Measurements from ENCODE around the gene AOPEP.

Gene AOPEP

DNA sequence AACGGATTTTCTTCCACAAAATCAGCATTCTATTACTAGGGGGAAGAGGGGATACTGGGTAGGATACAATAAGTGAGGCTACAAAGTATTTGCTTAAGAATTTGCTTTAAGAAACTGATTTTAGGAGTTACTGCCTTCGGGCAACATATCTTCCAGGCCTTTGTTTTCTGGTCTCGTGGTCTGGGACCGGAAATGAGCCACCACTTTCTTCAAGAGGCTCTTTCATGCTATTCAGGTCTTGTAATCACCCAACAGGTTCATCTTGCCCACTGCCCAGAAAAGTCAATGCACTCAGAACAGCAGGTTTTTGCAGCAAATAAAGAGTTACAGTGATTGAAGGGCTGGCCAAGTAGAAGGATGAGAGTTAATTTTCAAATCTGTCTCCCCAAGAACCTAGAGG, 6.6 kb upstream of the AOPEP start:
- DNase-seq, result no peak

- no peak for DNase-seq
Measured at GRCh38 chr9:94720846-94721549, 5.5 kb upstream of the AOPEP start.

GRCh38 chr9:94721754-94722153, 4.7 kb upstream of the AOPEP start:
- no peak for DNase-seq

GRCh38 chr9:94725293-94725692, 1.2 kb upstream of the AOPEP start:
- no peak for DNase-seq

DNA sequence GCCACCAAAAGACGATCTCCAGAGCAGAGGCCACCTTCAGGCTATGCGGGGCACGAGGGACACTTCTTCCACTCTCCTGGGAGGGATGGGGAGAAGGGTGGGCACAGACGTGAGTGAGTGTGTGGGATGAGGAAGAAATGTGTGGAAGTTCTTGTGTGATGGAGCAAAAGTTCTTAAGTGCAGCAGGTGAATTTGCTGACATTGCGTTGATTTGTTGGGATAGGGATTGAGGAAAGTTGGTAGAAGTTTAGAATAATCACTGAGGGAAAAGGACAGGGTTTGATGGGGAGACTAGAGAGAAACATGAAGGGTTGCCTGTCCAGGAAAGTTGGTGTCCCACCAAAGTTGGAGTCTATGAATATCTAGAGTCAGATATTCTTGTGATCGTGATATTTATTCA, 2.2 kb downstream of the AOPEP start:
- no peak for DNase-seq

GRCh38 chr9:94729199-94729598, 2.7 kb downstream of the AOPEP start:
- no peak for DNase-seq

DNA sequence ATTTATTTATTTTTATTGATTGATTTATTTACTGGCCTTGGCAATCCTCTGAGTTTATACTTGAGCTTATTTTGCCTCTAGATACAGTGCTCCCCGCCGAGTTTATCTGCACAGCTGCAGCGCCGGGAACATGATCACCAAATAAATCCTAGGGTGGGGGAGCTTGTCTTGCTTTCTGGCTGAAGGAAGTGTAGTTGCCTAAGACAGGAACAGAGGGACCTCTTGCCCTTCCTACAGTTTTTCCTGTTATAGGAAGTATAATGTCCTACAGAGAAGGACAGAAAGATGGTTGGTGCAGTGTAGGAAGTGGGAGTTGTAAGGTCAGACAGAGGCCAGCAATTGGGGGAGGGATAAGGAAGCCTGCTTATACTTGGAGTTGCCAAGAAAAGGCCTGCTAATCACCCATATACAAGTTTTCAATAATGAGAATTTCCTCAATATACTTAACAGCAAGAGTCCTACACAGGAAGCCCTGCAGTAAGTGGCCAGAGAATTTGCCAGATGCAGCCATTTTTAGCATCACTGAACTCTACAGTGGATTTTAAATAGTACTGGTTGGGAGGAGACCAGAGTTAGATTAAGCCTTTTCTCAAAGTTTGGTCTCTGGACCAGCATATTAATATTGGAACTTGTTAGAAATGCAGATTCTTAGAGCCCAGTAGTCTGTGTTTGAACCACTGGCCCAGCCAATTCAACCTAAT, 7.7 kb downstream of the AOPEP start:
- peak; percentile 7 for DNase-seq

- DNase-seq, result no peak
Measured at GRCh38 chr9:94736759-94737158, 10.3 kb downstream of the AOPEP start.

GRCh38 chr9:94740145-94740840, 13.8 kb downstream of the AOPEP start:
- no peak for DNase-seq

DNA sequence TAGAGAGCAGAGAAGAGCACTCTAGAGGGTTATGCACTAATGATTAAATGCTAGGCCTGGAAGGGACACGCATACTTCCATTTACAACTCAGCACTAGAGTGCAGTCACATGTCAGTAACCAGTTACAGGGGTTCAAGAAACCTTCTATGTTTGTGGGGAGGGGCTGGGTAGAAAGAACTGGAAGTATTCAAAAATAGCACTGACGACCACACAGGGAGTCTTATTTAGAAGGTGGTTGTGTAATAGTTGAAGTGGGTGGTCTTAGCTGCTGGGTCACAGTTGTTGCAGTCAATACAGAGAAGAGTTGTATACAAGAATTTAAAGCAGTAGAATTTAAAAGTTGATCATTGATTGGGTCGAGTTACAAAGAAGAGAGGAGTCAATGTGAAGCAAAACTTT, 15.4 kb downstream of the AOPEP start:
- no peak for DNase-seq

DNA sequence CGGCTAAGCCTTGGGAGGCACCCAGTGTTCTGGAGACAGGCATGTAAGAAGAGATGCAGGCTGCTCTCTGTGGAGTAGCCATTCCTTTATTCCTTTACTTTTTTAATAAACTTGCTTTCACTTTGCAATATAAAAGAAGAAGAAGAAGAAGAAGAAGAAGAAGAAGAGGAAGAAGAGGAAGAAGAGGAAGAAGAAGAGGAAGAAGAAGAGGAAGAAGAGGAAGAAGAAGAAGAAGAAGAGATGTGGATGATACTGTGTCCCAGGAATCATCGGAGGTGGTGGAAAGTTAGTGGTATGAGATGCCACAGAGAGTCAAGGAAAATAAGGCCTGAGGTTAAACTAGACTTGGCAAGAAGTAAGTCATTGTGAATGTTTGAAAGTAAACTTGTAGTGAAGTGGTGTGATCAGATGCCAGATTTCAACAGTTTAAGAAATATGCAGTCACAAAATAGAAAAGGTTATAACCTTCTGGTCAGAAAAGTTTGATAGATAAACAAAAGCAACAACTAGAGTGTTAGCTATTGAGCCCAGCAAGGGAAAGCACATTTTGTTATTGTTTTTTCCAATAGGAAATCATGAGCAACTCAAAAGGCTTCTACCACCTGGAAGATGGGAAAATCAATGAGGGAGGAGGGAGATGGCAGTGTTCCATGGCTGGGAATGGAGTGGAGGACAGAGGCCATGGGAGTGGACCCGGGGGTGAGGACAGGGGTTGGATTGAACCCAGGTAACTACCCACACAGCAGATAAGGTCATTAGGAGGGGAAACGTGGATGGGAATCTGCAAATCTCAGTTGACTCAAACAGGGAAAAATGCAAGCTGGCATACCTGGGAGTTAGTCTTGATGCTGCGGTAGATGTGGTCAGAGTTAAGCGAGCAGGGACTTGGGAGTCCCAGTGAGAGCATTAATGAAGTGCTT, 16.8 kb downstream of the AOPEP start:
- no peak for DNase-seq

GRCh38 chr9:94745806-94746540, 19.5 kb downstream of the AOPEP start:
- DNase-seq, result no peak

DNA sequence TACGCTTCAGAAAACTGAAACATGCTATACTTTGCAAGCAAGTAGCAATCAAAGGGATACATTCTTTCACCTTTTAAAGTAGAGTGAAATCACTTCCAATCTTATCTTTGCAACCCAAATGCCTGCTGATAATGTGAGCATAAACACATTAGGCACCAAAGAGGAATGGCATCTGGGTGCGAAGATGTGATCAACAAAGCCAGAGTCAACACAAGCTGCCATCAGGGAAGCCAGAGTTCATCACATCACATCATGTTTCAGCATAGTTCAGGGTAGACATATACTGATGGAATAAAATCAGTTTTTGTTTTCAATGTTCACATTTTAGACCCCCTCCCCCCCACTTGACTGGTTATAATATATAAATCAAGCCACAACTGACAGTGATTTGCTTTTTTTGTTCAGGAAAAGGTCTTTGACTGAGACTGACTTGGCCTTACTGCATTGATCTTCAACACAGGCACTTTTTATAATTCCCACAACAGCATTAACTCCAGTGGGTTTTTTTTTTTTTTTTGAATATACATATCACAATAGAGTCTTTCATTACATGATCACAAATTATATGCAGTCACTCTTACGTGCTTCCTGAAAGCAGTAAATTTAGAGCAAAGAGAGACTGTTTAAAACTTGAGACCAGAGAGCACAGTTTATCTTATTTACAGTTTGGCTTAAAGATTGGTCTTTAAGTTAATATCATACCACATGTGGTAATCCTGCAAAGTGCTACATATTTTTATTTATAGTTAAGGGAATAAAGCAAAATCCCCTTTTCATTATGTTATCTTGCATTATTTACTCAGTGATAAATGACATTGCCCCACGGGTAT, 20.3 kb downstream of the AOPEP start:
- DNase-seq, result no peak

- no peak for DNase-seq
Measured at GRCh38 chr9:94754976-94755475, 28.5 kb downstream of the AOPEP start.

GRCh38 chr9:94757158-94757557, 30.7 kb downstream of the AOPEP start:
- DNase-seq, result peak; percentile 89

DNA sequence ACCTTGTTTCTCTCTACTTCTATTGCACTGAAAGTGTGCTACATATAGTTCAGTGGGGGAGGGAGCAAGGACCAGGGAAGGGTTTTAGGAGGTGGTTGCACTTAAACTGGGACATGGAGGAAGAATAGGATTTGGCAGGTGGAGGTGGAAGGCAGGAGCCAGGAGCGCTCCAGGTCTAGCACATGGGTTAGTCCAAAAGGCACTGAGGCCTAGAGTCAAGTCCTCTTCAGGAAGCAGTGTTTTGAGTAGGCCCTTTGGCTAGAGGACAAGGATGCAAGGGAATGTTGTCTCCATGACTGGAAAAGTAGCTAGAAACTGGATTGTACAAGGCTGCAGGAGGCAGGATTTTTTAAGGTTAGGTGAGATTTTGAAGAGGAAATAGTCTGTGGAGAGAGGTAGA, 31.5 kb downstream of the AOPEP start:
- DNase-seq, result no peak

GRCh38 chr9:94758880-94759279, 32.4 kb downstream of the AOPEP start:
- no peak for DNase-seq

DNA sequence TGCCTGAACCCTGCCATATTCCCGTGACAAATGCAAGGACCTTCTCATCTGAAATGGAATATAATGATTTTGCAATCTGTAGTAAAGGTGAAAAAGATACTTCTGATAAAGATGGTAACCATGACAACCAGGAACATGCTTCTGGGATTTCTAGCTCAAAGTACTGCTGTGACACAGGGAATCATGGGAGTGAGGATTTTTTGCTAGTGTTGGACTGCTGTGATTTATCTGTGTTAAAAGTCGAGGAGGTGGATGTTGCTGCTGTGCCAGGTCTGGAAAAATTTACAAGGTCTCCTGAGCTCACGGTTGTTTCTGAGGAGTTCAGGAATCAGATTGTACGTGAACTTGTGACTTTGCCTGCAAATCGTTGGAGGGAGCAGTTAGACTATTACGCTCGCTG, 33.5 kb downstream of the AOPEP start:
- DNase-seq, result no peak

- no peak for DNase-seq
Measured at GRCh38 chr9:94760660-94761059, 34.2 kb downstream of the AOPEP start.

DNA sequence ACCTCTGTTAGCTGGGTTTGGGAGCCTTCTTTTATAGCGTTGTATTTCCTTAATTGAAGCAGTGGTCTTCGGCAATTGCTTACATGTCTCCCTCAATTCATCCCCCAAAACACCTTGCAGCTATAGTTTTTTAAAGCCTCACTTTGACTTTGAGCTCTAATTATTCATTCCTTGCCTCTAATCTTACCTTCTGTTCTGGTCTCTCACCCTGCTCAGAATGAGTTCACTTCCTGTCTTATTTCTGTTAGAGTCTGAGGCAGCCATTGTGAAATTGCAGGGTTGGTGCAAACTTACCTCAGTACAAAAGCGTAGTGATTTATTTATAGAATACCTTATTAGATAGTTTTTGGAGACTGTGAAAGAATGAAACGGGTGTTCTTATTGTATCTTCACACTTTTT, 35.0 kb downstream of the AOPEP start:
- no peak for DNase-seq

All from OCI-M1 (cell line).